Purkinje cell (primary cell): Measurements from ENCODE around the gene TMPRSS2. TPM values are rescaled to one million over a fixed set of nuclear protein-coding genes. Genes with fewer than 3 reads are reported as not detected.

Source experiments
- polyA plus RNA-seq: library from polyadenylated mRNA; unstranded; fragments of >200 nt; fragmentation: Nextera tagmentation; gene quantifications from 2 replicates; pipeline ENCODE4 v1.2.1, GENCODE V29; 2014

Gene TMPRSS2
- polyA plus RNA-seq = not detected in 2 replicates

GRCh38 chr21:41507521-41508414 is at the start of gene TMPRSS2:
Gene TMPRSS2, minus strand, starts transcription at chr21:41508158. Its CDS starts 10,025 bp downstream, at chr21:41498133.

DNA sequence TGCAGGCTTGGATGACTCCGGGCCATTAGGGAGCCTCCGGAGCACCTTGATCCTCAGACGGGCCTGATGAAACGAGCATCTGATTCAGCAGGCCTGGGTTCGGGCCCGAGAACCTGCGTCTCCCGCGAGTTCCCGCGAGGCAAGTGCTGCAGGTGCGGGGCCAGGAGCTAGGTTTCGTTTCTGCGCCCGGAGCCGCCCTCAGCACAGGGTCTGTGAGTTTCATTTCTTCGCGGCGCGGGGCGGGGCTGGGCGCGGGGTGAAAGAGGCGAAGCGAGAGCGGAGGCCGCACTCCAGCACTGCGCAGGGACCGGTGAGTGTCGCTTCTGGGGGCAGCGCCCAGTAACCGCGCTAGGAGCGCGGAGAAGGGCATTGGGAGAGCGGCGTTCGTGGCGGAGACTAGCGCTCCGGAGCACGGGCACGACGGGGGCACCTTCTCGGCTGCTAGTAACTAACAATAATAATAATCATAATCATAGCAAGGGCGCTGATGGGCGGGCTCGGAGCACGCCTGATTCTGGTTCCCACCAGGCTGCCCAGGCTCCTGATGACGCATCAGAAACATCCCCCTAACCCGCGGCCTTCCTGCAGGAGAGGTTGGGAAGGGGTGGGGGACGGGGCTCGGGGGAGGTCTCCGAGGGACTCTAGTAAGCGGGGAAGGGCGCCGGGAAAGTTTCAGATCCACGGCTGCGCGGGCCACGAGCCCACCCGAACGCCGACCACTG is 81.8 kb downstream of the TMPRSS2 start, which contains the start of gene MX1:
TSS of gene MX1 (plus strand) at position 286 of the 722 bp plus-strand sequence. CDS start 5,832 bp downstream, outside the sequence.

Other genes starting within 250 kb of the TMPRSS2 start
- gene FAM3B, start 191.4 kb downstream of the TMPRSS2 start, polyA plus RNA-seq = not detected in 2 replicates
- gene MX2, start 146.1 kb downstream of the TMPRSS2 start, polyA plus RNA-seq = not detected in 2 replicates
- gene MX1, start 81.9 kb downstream of the TMPRSS2 start, polyA plus RNA-seq = 1.7 and 6.0 TPM in 2 replicates